GM12864 (cell line): Measurements from ENCODE around the gene MGRN1.

ENCODE experiments used
- DNase-seq: peaks from one replicate; pipeline ENCODE4 v3.0.0-alpha.2; 2011; ENCODE audit warnings: low read depth
- H3K4me3 ChIP-seq: 2 replicates; pipeline ENCODE4 v1.5.1; 2011; ENCODE audit warnings: mild to moderate bottlenecking, low read depth, low read length, control low read depth
- TF ChIP-seq, protein P1 (sequence below): IDR thresholded peaks from 2 replicates; pipeline ENCODE4 v1.5.1; 2011; ENCODE audit warnings: low read depth, mild to moderate bottlenecking, moderate library complexity, low read length, control low read depth, inconsistent platforms; ENCODE audit errors: missing control alignments

Gene MGRN1

DNA sequence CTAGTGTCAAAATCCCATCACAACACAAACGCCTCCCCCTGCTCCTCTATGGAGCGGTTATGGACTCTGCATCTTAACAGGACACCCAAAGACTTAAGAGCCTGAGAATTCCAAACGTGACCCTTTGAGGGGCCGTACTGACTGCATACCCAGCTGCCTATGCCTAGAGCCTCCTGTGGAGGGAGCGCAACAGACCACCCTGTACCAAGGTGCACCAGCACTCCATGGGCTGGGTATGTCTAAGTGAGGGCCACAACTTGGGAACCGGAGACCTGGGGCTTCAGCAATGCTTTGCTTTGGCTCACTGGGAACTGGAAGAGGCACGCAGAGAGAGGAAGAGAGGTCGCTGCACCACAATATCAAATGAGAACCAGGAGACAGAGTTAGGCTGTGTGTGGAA is 104.0 kb downstream of the MGRN1 start:
- TF ChIP-seq, protein P1, sequence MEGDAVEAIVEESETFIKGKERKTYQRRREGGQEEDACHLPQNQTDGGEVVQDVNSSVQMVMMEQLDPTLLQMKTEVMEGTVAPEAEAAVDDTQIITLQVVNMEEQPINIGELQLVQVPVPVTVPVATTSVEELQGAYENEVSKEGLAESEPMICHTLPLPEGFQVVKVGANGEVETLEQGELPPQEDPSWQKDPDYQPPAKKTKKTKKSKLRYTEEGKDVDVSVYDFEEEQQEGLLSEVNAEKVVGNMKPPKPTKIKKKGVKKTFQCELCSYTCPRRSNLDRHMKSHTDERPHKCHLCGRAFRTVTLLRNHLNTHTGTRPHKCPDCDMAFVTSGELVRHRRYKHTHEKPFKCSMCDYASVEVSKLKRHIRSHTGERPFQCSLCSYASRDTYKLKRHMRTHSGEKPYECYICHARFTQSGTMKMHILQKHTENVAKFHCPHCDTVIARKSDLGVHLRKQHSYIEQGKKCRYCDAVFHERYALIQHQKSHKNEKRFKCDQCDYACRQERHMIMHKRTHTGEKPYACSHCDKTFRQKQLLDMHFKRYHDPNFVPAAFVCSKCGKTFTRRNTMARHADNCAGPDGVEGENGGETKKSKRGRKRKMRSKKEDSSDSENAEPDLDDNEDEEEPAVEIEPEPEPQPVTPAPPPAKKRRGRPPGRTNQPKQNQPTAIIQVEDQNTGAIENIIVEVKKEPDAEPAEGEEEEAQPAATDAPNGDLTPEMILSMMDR: no peak

DNA sequence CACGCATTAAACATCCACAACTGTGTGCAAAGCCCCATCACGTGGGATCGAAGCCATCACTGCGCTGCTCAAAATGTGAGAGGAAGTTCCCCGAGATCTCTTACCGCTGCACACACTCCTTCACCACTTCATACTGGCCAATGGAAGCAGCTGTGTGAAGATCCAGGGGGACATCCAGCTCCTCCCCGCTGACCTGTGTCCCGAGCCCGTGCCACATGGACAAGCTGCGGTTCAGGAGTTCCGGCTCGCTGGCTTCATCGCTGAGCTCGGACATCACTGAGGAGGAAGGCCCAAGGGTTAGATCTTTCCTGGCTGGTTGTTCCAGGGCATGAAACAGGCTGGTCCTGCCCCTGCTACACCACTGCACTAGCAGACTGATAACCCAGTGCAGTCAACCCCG is 105.2 kb downstream of the MGRN1 start:
- TF ChIP-seq, protein P1: no peak
- no peak for DNase-seq
- H3K4me3 ChIP-seq: no peak overlapping the region

More for the DNA sequence above, 104.0 kb downstream of the MGRN1 start:
- no peak for DNase-seq
- H3K4me3 ChIP-seq: no peak overlapping the region

DNA sequence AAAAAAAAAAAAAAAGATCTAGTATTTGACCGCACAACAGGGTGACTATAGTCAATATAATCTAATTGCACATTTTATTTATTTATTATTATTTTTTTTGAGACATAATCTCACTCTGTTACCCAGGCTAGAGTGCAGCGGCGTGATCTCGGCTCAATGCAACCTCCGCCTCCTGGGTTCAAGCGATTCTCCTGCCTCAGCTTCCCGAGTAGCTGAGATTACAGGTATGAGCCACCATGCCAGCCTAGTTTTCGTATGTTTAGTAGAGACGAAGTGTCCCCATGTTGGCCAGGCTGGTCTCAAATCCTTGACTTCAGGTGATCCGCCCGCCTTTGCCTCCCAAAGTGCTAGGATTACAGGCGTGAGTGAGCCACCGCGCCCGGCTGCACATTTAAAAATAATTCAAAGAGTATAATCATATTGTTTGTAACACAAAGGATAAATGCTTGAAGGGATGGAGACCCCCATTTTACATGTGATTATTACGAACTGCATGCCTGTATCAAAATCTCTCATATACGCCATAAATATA is 108.7 kb downstream of the MGRN1 start:
- peak overlapping the region; percentile 88 for H3K4me3 ChIP-seq
- no peak for DNase-seq
- TF ChIP-seq, protein P1: no peak

DNA sequence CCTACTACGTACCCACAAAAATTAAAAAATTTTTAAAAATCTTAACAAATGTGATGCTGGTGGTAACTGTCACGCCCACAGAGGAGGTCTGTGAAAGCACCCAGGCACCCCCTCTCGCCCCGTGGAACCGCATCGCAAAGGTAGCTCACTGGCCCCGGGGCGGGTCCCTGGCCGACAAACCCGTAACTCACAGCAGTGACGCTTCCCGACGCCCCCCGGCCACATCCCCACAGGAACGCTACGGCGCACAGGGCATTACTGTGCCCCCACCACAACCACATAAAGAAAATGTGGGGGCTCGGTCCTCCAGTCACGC is 109.1 kb downstream of the MGRN1 start:
- no peak for DNase-seq
- peak overlapping the region; percentile 88 for H3K4me3 ChIP-seq
- TF ChIP-seq, protein P1: no peak

DNA sequence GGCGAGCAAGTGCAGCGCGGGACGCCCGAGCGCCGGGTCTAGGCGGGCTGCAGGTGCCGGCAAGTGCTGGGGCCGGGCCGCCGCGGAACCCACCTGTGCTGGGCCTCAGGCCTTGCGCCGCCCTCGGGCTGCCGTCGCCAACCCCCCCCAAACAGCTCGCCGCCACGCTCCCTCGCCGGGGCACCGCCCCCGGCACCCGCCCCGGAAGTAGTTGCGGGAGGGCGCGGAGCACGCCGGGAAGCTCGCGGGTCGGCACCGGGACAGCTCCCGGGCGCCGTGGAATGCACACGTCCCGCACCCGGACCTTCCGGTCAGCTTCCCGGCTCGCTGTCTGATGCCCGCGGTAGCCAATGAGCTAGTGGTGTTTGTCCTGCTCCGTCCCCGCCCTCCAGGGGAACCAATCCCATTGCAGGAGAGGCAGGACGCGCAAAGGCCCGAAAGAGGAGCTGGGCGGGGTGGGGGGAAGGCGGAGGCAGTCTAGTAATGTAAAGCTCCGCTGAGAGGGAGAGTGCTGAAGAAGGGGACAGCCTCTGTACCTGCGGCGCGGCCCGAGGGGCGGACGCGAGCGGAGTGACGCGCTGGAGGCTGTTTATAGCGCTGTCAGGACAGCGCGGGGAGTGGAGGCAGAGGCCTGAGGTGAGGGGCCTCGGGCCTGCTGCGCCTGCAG is 109.6 kb downstream of the MGRN1 start, which contains the start of the genes ANKS3 and DNAAF8:
TSS of gene ANKS3 (minus strand) at position 209 of the 667 bp plus-strand sequence. CDS start 4,122 bp downstream, outside the sequence.
TSS of gene DNAAF8 (plus strand) at position 475 of the 667 bp plus-strand sequence. CDS start 1,978 bp downstream, outside the sequence.
- TF ChIP-seq, protein P1: no peak
- H3K4me3 ChIP-seq: peak within 1 kb of the TSS; percentile 88
- peak; percentile 65 for DNase-seq

DNA sequence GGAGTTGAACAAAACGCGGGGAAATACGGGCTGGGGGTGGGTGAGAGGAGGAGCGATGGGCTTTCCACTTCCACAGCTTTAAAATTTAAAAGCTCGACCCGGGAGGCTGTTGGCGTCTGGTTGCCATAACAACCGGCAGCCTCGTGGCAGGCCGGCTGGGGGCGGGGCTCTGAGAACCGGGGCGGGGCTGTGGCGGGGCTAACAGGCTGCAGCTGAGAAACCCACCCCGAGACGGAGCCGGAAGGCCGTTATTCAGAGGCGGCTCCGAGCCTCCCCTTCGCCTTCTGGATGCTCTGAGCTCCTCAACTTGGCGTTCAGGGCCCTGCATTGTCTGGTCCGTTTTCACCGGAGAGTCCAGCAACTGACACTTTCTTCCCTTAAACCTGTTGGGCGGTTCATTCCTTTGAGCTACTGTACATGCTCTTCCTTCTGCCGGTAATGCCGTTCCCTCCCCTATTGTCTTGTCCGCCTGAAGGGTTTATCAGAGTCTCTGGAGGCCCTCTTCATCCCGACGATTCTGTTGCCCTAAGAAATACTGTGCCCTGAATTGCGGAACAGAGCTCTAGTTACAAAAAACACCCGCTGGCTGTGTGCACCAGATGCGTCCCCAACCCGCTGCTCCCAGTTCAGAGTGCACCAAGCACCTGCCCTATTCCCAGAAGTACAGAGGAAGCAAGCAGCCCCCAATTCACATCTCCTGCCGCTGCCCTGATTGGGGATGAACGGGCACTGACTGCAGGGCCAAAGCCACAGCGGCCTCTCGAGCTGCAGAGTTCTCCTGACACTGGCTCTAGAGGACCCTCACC is 110.3 kb downstream of the MGRN1 start:
- H3K4me3 ChIP-seq: peak overlapping the region; percentile 88
- DNase-seq: no peak
- TF ChIP-seq, protein P1: no peak
